Tibial nerve (tissue), 4 donors: Measurements from ENCODE around the gene NR0B2. TPM values are rescaled to one million over a fixed set of nuclear protein-coding genes. Genes with fewer than 3 reads are reported as not detected.

Source experiments
- DNase-seq, 2 donors: peaks; one replicate each; pipeline ENCODE4 v3.0.0-alpha.2; 2019; ENCODE audit warnings: low spot score in 2 of 2
- H3K27ac ChIP-seq, 4 donors: fragments of 200-600 bp; sonication (generic) in 3 of 4; one replicate each; pipeline ENCODE4 v1.5.1; 2017 to 2019; ENCODE audit warnings: mild to moderate bottlenecking in 1 of 4
- H3K27me3 ChIP-seq, 2 donors: fragments of 200-600 bp; sonication (generic) in 1 of 2; one replicate each; pipeline versions ENCODE4 v1.5.1 to v1.6.0; 2017 to 2019
- H3K36me3 ChIP-seq, 3 donors: fragments of 200-600 bp; sonication (generic); one replicate each; pipeline ENCODE4 v1.5.1; 2018 to 2019
- H3K4me1 ChIP-seq, 4 donors: fragments of 200-600 bp; sonication (generic) in 3 of 4; one replicate each; pipeline ENCODE4 v1.5.1; 2017 to 2019
- H3K4me3 ChIP-seq, 4 donors: fragments of 200-600 bp; sonication (generic) in 3 of 4; one replicate each; pipeline ENCODE4 v1.5.1; 2017 to 2019; ENCODE audit warnings: mild to moderate bottlenecking in 1 of 4, moderate library complexity in 1 of 4
- H3K9me3 ChIP-seq, 4 donors: fragments of 200-600 bp; sonication (generic) in 3 of 4; one replicate each; pipeline ENCODE4 v1.5.1; 2017 to 2019
- EP300 ChIP-seq, 2 donors: sonication (generic); formaldehyde crosslinking; IDR thresholded peaks; one replicate each; pipeline ENCODE4 v1.6.1; 2017; ENCODE audit warnings: antibody characterized with exemption in 2 of 2, mild to moderate bottlenecking in 1 of 2
- POLR2A ChIP-seq, 2 donors: fragments of 450-650 bp; IDR thresholded peaks; one replicate each; pipeline ENCODE4 v1.6.1; 2017; ENCODE audit warnings: antibody characterized with exemption in 2 of 2, mild to moderate bottlenecking in 2 of 2, moderate library complexity in 2 of 2
- WGBS, 2 donors: methylation state at CpG; one replicate each; pipeline ENCODE4 v1.1.5; 2018; 5-methylcytosine and 5-hydroxymethylcytosine counted together
- total RNA-seq, 4 donors: library from RNA; depleted of rRNA; stranded (reverse); fragments of >200 nt; gene quantifications; one replicate each; pipeline ENCODE4 v1.1.0, GENCODE V29; 2016
- TF ChIP-seq, protein P1 (sequence below), 5 experiments: fragments of 200-600 bp in 3 of 5; fragments of 450-650 bp in 2 of 5; sonication (generic) in 3 of 5; IDR thresholded peaks; one replicate each; pipeline ENCODE4 v1.5.1; 2016 to 2019; ENCODE audit warnings: antibody characterized with exemption in 5 of 5, mild to moderate bottlenecking in 3 of 5, moderate library complexity in 2 of 5

The NR0B2 gene, protein sequence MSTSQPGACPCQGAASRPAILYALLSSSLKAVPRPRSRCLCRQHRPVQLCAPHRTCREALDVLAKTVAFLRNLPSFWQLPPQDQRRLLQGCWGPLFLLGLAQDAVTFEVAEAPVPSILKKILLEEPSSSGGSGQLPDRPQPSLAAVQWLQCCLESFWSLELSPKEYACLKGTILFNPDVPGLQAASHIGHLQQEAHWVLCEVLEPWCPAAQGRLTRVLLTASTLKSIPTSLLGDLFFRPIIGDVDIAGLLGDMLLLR
- total RNA-seq = not detected

DNA sequence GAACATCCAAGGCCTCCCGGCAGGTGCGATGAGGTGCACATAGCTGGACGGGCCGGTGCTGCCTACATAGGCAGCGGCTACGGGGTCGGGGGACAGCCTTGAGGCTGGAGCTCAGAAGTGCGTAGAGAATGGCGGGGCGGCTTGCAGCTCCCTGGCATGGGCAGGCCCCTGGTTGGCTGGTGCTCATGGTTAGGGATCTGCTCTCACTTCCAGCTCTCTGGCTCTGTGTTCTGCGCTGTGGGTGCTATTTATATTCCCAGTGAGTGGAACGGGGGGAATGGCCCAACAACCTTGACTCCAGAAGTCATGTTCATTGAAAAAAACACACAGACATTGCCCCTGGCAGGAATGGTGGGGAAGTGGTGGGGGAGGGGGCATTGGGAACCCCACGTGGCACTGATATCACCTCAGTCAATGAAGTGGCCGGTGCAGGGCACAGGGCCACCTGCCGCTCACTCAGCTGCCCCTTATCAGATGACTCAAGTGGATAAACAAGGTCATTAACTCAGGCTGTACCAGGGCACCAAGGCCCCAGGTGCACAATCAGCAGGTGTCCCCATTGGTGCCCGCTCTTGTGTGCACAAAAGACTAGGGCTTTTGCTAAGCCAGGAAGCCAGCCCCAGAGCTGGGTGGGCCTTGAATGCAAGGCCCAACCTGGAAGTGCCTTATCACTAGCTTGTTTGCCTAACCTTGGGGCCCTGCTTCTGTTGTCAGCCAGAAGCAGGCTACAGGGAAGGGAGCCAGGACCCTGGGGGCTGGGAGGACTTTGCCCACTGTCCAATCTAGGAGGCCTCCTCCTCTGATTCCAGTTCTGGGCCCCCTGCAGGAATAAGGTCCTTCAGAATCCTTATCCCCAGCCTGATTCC is at the start of gene NR0B2:
Gene NR0B2 (minus strand): TSS at position 222 of the 866 bp plus-strand sequence. CDS start 35 bp downstream, at position 187.
- no peak for DNase-seq
- TF ChIP-seq, protein P1, sequence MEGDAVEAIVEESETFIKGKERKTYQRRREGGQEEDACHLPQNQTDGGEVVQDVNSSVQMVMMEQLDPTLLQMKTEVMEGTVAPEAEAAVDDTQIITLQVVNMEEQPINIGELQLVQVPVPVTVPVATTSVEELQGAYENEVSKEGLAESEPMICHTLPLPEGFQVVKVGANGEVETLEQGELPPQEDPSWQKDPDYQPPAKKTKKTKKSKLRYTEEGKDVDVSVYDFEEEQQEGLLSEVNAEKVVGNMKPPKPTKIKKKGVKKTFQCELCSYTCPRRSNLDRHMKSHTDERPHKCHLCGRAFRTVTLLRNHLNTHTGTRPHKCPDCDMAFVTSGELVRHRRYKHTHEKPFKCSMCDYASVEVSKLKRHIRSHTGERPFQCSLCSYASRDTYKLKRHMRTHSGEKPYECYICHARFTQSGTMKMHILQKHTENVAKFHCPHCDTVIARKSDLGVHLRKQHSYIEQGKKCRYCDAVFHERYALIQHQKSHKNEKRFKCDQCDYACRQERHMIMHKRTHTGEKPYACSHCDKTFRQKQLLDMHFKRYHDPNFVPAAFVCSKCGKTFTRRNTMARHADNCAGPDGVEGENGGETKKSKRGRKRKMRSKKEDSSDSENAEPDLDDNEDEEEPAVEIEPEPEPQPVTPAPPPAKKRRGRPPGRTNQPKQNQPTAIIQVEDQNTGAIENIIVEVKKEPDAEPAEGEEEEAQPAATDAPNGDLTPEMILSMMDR (IDR thresholded peaks at IDR 0.05) = no peak
- TF ChIP-seq POLR2A (IDR thresholded peaks at IDR 0.05) = no peak
- TF ChIP-seq EP300 (IDR thresholded peaks at IDR 0.05) = no peak
- no peaks in the 10 kb centered on the region for H3K4me1 ChIP-seq
- no peaks in the 10 kb centered on the region for H3K27me3 ChIP-seq
- no peaks in the 10 kb centered on the region for H3K36me3 ChIP-seq
- 84 to 86% methylated on average over 16 of the region's 16 CpGs for WGBS, 2 donors
- H3K27ac ChIP-seq = no peak within 1 kb of the TSS
- no peaks in the 10 kb centered on the region for H3K9me3 ChIP-seq
- H3K4me3 ChIP-seq = no peak within 1 kb of the TSS

DNA sequence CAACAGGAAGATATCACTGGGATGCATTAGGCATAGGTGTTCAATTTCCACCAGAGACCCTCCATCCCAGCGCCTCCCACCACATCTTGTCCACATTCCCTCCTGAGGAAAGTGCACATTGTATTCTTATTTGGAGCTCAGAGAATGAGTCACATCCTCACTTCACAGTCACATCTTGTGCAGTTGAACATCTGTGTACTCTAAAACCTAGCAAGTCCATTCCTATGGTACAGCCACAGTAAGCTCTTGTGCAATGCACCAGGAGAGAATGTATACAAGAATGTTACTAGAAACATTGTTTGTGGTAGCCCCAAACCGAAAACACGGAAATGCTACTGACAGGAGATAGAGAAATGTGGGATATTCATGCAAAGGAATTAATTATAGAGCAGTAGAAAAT is 48.1 kb upstream of the NR0B2 start:
- TF ChIP-seq, protein P1 (IDR thresholded peaks at IDR 0.05) = no peak
- TF ChIP-seq POLR2A (IDR thresholded peaks at IDR 0.05) = no peak
- peaks cover 0 to 3% (median 0%) of the 10 kb centered on the region in 4 donors for H3K9me3 ChIP-seq
- no peak overlapping the region for H3K4me3 ChIP-seq
- 65 to 66% methylated on average over 3 of the region's 3 CpGs for WGBS, 2 donors
- no peaks in the 10 kb centered on the region for H3K36me3 ChIP-seq
- peaks cover 0 to 12% (median 9%) of the 10 kb centered on the region in 4 donors for H3K4me1 ChIP-seq
- peaks cover 0 to 91% of the 10 kb centered on the region in 2 donors for H3K27me3 ChIP-seq
- no peak for DNase-seq
- no peak overlapping the region for H3K27ac ChIP-seq

DNA sequence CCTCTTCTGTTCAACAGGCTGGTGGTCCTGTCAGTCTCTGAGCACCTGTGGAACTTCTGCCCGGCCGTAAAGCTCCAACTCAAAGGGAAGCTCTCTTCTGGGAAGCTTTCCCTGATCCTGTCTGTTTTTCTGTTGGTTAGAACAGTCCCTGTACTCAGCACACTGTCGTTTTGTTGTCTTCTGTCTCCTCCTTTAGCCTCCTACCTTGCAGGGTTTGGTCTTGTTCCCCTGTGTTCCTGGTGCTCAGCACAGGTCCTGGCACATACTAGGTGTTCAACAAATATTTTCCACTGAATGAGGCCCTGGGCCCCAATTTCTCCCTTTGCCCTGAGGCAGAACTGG is 46.8 kb upstream of the NR0B2 start:
- H3K4me1 ChIP-seq = peaks cover 0 to 12% (median 9%) of the 10 kb centered on the region in 4 donors
- TF ChIP-seq POLR2A (IDR thresholded peaks at IDR 0.05) (no peak), EP300 (IDR thresholded peaks at IDR 0.05) (no peak)
- TF ChIP-seq, protein P1 (IDR thresholded peaks at IDR 0.05) = no peak
- peak overlapping the region in 1 of 4 donors; percentile 57 for H3K4me3 ChIP-seq
- H3K36me3 ChIP-seq = peaks cover 0 to 6% (median 0%) of the 10 kb centered on the region in 3 donors
- no peak overlapping the region for H3K27ac ChIP-seq
- DNase-seq = no peak
- WGBS, 2 donors = 29 to 35% methylated on average over 3 of the region's 3 CpGs
- H3K9me3 ChIP-seq = peaks cover 0 to 15% (median 0%) of the 10 kb centered on the region in 4 donors
- peaks cover 0 to 82% of the 10 kb centered on the region in 2 donors for H3K27me3 ChIP-seq

DNA sequence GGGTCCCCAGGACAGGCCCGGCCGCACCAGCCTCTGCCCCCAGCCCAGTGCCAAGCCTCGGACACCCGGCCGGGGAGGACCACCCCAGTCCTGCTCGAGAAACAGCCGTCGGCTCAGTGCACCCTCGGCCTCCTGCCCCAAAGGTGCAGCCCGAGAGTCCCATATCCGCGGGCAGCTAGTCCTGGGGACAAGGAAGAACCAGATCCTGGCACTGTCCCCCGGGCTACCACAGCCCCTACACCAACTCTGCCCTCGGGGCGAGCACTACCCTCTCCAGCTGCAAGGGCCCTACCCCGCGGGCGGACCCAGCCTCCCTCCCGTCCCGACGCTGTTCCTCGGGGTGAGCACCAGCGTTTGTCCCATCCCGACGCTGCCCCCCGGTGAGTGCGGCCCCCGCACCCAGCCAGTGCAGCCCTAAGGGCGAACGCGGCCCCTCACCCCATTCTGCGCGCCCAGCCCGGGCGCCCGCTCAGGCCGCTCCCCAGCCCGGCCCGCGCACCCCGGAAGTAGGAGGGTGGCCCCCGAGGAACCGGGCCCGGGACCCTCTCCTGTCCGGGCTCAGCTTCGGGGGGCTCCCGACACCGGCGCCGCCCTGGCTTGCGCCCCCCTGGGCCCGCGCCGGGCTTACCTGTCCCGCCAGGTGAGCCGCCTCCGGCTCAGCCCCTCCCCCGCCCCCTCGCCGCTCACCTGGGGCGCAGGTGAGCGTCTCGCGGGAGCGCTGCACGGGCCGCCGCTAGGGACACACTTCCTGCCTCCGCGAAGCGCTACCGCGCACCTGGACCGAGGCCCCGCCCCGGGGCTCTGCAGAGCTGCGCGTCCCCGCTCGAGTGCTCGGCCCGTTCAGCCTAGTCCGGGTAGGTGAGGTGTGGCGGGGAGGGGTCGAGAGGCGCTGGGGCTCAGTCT is 46.2 kb upstream of the NR0B2 start, which contains the start of gene KDF1:
Gene KDF1 (minus strand): TSS at position 747 of the 903 bp plus-strand sequence. CDS start 8,088 bp downstream, outside the sequence.
- TF ChIP-seq, protein P1 (IDR thresholded peaks at IDR 0.05) = no peak
- TF ChIP-seq POLR2A (IDR thresholded peaks at IDR 0.05) = no peak
- TF ChIP-seq EP300 (IDR thresholded peaks at IDR 0.05) = no peak
- H3K36me3 ChIP-seq = peaks cover 0 to 9% (median 0%) of the 10 kb centered on the region in 3 donors
- peaks cover 0 to 19% (median 0%) of the 10 kb centered on the region in 4 donors for H3K9me3 ChIP-seq
- peaks cover 0 to 75% of the 10 kb centered on the region in 2 donors for H3K27me3 ChIP-seq
- peak within 1 kb of the TSS in 1 of 4 donors; percentile 78 for H3K27ac ChIP-seq
- peaks cover 0 to 12% (median 9%) of the 10 kb centered on the region in 4 donors for H3K4me1 ChIP-seq
- WGBS, 2 donors = 1% methylated on average over 34 to 43 of the region's 86 CpGs
- no peak for DNase-seq
- H3K4me3 ChIP-seq = peak within 1 kb of the TSS in 2 of 4 donors; percentile 32 to 57
